ENCODE results near the gene RGS6.

GRCh38 chr14:72401101-72401625 is 468.9 kb downstream of the RGS6 start:
- TF ChIP-seq CTCF (IDR thresholded peaks at IDR 0.05; ENCODE audit: insufficient read depth, low read depth, low read length) (no peak), EZH2 (IDR thresholded peaks at IDR 0.05; ENCODE audit: insufficient read depth, low read length) (no peak)

All from astrocyte (in vitro differentiated cells and primary cell).